GM12801 (cell line): Measurements from ENCODE around the gene SPSB3.

Experiments
- CTCF ChIP-seq: IDR thresholded peaks from one replicate; pipeline ENCODE4 v1.5.1; 2011; ENCODE audit warnings: control low read depth; ENCODE audit not compliant: insufficient read length; ENCODE audit errors: extremely low read depth

SPSB3 gene

GRCh38 chr16:1794221-1794871, 12.0 kb upstream of the SPSB3 start:
- no peak for TF ChIP-seq CTCF

GRCh38 chr16:1793578-1794220, 11.3 kb upstream of the SPSB3 start, which contains the start of gene IGFALS:
IGFALS (minus strand) TSS chr16:1793705; CDS start chr16:1793652, 53 bp downstream.
- TF ChIP-seq CTCF: no peak

- TF ChIP-seq CTCF: no peak
These were observed 10.6 kb upstream of the SPSB3 start for GRCh38 chr16:1792836-1793577.

- TF ChIP-seq CTCF: no peak
These were observed 9.8 kb upstream of the SPSB3 start for GRCh38 chr16:1791943-1792812.

- no peak for TF ChIP-seq CTCF
These were observed 9.0 kb upstream of the SPSB3 start for GRCh38 chr16:1791256-1791942.

- TF ChIP-seq CTCF: no peak
These were observed 8.4 kb upstream of the SPSB3 start for GRCh38 chr16:1790611-1791255.
